Breast epithelium (tissue), 4 donors: ENCODE measurements around the gene SHC3. TPM values are rescaled to one million over a fixed set of nuclear protein-coding genes. Genes with fewer than 3 reads are reported as not detected.
A peak's percentile ranks its signal among the peaks of the same experiment; 100 is the strongest.

Experiments used
- DNase-seq, 2 donors: peaks; one replicate each; pipeline ENCODE4 v3.0.0-alpha.2; 2019; ENCODE audit warnings: low spot score in 2 of 2
- H3K27ac ChIP-seq, 2 donors: fragments of 200-600 bp; sonication (generic) in 1 of 2; one replicate each; pipeline ENCODE4 v1.5.1; 2016 to 2019; ENCODE audit warnings: mild to moderate bottlenecking in 1 of 2
- H3K27me3 ChIP-seq, 2 donors: fragments of 200-600 bp; sonication (generic) in 1 of 2; one replicate each; pipeline versions ENCODE4 v1.5.1 to v1.6.0; 2017 to 2019; ENCODE audit warnings: control low read depth in 1 of 2, mild to moderate bottlenecking in 1 of 2
- H3K36me3 ChIP-seq: fragments of 200-600 bp; one replicate; pipeline ENCODE4 v1.5.1; 2019
- H3K4me1 ChIP-seq, 2 donors: fragments of 200-600 bp; sonication (generic); one replicate each; pipeline ENCODE4 v1.5.1; 2016 to 2019; ENCODE audit warnings: control low read depth in 1 of 2
- H3K4me3 ChIP-seq, 3 donors: fragments of 200-600 bp; sonication (generic); 1 replicate in 2 of 3; 2 replicates in 1 of 3; pipeline ENCODE4 v1.5.1; 2016 to 2019; ENCODE audit warnings: mild to moderate bottlenecking in 3 of 3, moderate library complexity in 2 of 3
- H3K9me3 ChIP-seq, 2 donors: fragments of 200-600 bp; sonication (generic) in 1 of 2; one replicate each; pipeline ENCODE4 v1.5.1; 2016 to 2019; ENCODE audit warnings: control low read depth in 1 of 2
- CTCF ChIP-seq, 3 donors: fragments of 450-650 bp; IDR thresholded peaks; one replicate each; pipeline ENCODE4 v1.5.1; 2016 to 2017; ENCODE audit warnings: antibody characterized with exemption in 3 of 3, mild to moderate bottlenecking in 3 of 3, moderate library complexity in 3 of 3
- POLR2A ChIP-seq: fragments of 450-650 bp; IDR thresholded peaks from one replicate; pipeline ENCODE4 v1.6.1; 2016; ENCODE audit warnings: antibody characterized with exemption, mild to moderate bottlenecking, moderate library complexity
- POLR2AphosphoS5 ChIP-seq, 3 donors: sonication (generic); formaldehyde crosslinking; IDR thresholded peaks; one replicate each; pipeline ENCODE4 v1.6.1; 2017; ENCODE audit warnings: antibody characterized with exemption in 3 of 3
- intact Hi-C: fragments of 100-400 bp; cut with DNase I; formaldehyde crosslinking; loops from one replicate; pipeline ENCODE4 v1.15.1; 2023; ENCODE audit warnings: low total_unique reads
- total RNA-seq, 3 donors: library from RNA; depleted of rRNA; stranded (reverse); fragments of >200 nt; gene quantifications; one replicate each; pipeline ENCODE4 v1.1.0, GENCODE V29; 2016

SHC3 gene
- total RNA-seq, 3 donors from 2014 or later: 1.0 to 6.7 (median 2.3) TPM

- H3K4me3 ChIP-seq: no peak overlapping the region
- no peaks in the 10 kb centered on the region for H3K36me3 ChIP-seq
- TF ChIP-seq POLR2AphosphoS5 (IDR thresholded peaks at IDR 0.05) (no peak), POLR2A (no peak)
- H3K27ac ChIP-seq: no peak overlapping the region
- intact Hi-C loops: no loop called here
- H3K4me1 ChIP-seq: no peaks in the 10 kb centered on the region
- H3K9me3 ChIP-seq: no peaks in the 10 kb centered on the region
- no peaks in the 10 kb centered on the region for H3K27me3 ChIP-seq
- peak in 1 of 2 donors; percentile 12 for DNase-seq
Measured at GRCh38 chr9:89009546-89009840, 169.1 kb downstream of the SHC3 start.

- intact Hi-C loops: no loop called here
- Histone ChIP-seq H3K4me3 (no peak overlapping the region), H3K36me3 (no peaks in the 10 kb centered on the region), H3K27ac (no peak overlapping the region), H3K9me3 (no peaks in the 10 kb centered on the region), H3K27me3 (no peaks in the 10 kb centered on the region), H3K4me1 (no peaks in the 10 kb centered on the region)
- no peak for TF ChIP-seq CTCF (IDR thresholded peaks at IDR 0.05)
- no peak for TF ChIP-seq POLR2A
- TF ChIP-seq POLR2AphosphoS5 (IDR thresholded peaks at IDR 0.05): no peak
- DNase-seq: peak in 1 of 2 donors; percentile 2
Measured at GRCh38 chr9:89008744-89009545, 169.7 kb downstream of the SHC3 start.

GRCh38 chr9:89008055-89008743, 170.4 kb downstream of the SHC3 start:
- intact Hi-C loops: no loop called here
- DNase-seq: peak in 1 of 2 donors; percentile 5
- Histone ChIP-seq H3K4me1 (no peaks in the 10 kb centered on the region), H3K27ac (no peak overlapping the region), H3K27me3 (no peaks in the 10 kb centered on the region), H3K4me3 (no peak overlapping the region), H3K36me3 (no peaks in the 10 kb centered on the region), H3K9me3 (no peaks in the 10 kb centered on the region)
- TF ChIP-seq CTCF (IDR thresholded peaks at IDR 0.05) (no peak), POLR2A (no peak), POLR2AphosphoS5 (IDR thresholded peaks at IDR 0.05) (no peak)

- no peaks in the 10 kb centered on the region for H3K36me3 ChIP-seq
- no peak overlapping the region for H3K4me3 ChIP-seq
- intact Hi-C loops: no loop called here
- no peak overlapping the region for H3K27ac ChIP-seq
- TF ChIP-seq CTCF (IDR thresholded peaks at IDR 0.05): no peak
- no peak for TF ChIP-seq POLR2A
- TF ChIP-seq POLR2AphosphoS5 (IDR thresholded peaks at IDR 0.05): no peak
- no peaks in the 10 kb centered on the region for H3K9me3 ChIP-seq
- no peaks in the 10 kb centered on the region for H3K4me1 ChIP-seq
- peak in 1 of 2 donors; percentile 13 for DNase-seq
- no peaks in the 10 kb centered on the region for H3K27me3 ChIP-seq
Measured at GRCh38 chr9:89006996-89007967, 171.3 kb downstream of the SHC3 start.

- Histone ChIP-seq H3K27me3 (no peaks in the 10 kb centered on the region), H3K36me3 (no peaks in the 10 kb centered on the region), H3K4me1 (no peaks in the 10 kb centered on the region), H3K27ac (no peak overlapping the region), H3K9me3 (no peaks in the 10 kb centered on the region), H3K4me3 (no peak overlapping the region)
- TF ChIP-seq CTCF (IDR thresholded peaks at IDR 0.05) (no peak), POLR2A (no peak), POLR2AphosphoS5 (IDR thresholded peaks at IDR 0.05) (no peak)
- intact Hi-C loops: no loop called here
- no peak for DNase-seq
Measured at GRCh38 chr9:89006267-89006666, 172.4 kb downstream of the SHC3 start.
